Right renal pelvis (tissue), 4 donors: ENCODE results near the gene RBPMS2. TPM values are rescaled to one million over a fixed set of nuclear protein-coding genes. Genes with fewer than 3 reads are reported as not detected.

Source experiments
- DNase-seq, 4 donors: peaks; one replicate each; pipeline ENCODE4 v3.0.0-alpha.2; 2013; ENCODE audit warnings: low read depth in 4 of 4, low spot score in 3 of 4, missing footprints in 1 of 4
- polyA plus RNA-seq, 4 donors: library from polyadenylated mRNA; unstranded; fragments of 120-200 nt; gene quantifications; one replicate each; pipeline ENCODE4 v1.2.1, GENCODE V29; 2013; ENCODE audit not compliant: insufficient read length in 4 of 4

The RBPMS2 gene
- polyA plus RNA-seq, 4 donors = 11.8 to 13.5 (median 13.0) TPM

DNA sequence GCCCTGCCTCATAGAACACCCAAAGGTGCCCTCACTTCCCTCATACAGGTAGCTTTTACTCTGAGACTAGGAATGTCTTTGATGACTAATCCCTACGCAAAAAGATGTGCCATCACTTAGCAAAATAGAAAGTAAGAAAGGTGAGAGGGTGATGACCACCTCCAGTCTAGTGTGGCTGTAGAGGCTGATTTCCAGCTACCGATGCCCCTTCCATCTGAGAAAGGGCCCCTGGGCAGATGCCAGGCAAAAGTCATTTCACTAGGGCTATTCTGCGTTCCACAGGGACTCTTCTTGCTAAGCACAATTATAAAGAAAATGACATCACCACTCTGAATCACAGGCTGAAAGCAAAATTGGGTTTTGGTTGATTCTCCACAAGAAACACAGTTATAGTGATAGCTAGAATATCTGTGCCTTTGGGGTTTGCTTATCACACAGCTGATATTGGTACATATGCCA is 77.4 kb downstream of the RBPMS2 start:
- DNase-seq = no peak

DNA sequence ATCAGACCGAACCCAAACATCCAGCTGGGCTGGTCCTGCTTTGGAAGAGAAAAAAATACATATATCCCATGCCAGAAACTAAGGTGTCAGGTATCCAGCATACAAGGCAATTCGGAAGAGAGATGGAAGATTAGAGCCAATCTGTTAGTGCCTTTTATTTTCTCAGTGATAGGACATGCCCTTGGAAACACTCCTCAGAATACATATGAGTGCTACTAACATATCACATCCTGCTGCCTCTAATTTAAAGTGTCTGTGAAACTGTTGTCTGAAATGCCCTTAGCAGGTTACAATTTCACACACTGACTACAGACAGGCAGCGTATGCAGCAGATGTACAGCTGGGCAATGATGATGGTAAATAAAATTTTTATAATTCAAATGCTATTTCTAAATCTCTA is 78.9 kb downstream of the RBPMS2 start:
- no peak for DNase-seq

- no peak for DNase-seq
Measured at GRCh38 chr15:64695561-64695992, 79.8 kb downstream of the RBPMS2 start.

- no peak for DNase-seq
Measured at GRCh38 chr15:64694816-64695215, 80.6 kb downstream of the RBPMS2 start.

DNA sequence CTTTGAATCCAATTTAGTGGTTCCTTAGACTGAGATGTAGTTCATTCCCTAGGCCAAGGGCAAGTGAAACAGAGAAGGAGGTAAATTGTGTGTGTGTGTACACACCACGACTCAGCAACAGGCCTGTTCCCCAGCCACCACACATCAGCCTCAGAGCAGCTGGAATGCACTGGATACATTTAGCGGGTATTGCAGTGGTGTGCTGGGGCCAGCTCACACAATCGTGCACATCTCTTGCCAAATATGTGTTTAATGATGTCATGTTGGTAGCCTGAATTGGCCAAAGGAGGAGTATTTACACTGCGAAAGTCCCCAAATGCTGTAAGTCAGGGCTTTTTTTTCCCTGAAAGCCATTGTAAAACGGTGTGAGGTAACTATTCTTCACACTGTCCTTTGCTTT is 82.3 kb downstream of the RBPMS2 start:
- no peak for DNase-seq

GRCh38 chr15:64691896-64692565 is 83.4 kb downstream of the RBPMS2 start:
- DNase-seq = no peak

- no peak for DNase-seq
Measured at GRCh38 chr15:64690578-64691296, 84.7 kb downstream of the RBPMS2 start.

GRCh38 chr15:64690008-64690407 is 85.4 kb downstream of the RBPMS2 start:
- no peak for DNase-seq

Other genes starting within 250 kb of the RBPMS2 start
- 1 to 10 TPM; 5.9 to 9.2 (median 8.6) TPM for gene PIF1, start 50.1 kb upstream of the RBPMS2 start, polyA plus RNA-seq
- 10 to 100 TPM; 16.2 to 20.6 (median 18.7) TPM for gene PLEKHO2, start 66.3 kb upstream of the RBPMS2 start, polyA plus RNA-seq
- gene ANKDD1A, start 136.3 kb upstream of the RBPMS2 start, polyA plus RNA-seq = 1 to 10 TPM; 4.8 to 6.8 (median 5.3) TPM
- 100 to 1,000 TPM; 106 to 125 (median 115) TPM for gene SPG21, start 214.3 kb upstream of the RBPMS2 start, polyA plus RNA-seq